DND-41 (cell line): Measurements from ENCODE around the gene OR2K2.

ENCODE experiments used
- ATAC-seq: fragments of 200-7000 bp; cut with Tn5 transposase; 3 replicates; pipeline ENCODE4 v1.9.1; 2021; ENCODE audit warnings: low read depth; ENCODE audit not compliant: insufficient read depth
- DNase-seq: peaks from one replicate; pipeline ENCODE4 v3.0.0-alpha.2; 2020
- H2AFZ ChIP-seq: 2 replicates; pipeline ENCODE4 v1.6.0; 2012; ENCODE audit warnings: low read depth, low read length
- H3K27ac ChIP-seq: 2 replicates; pipeline ENCODE4 v1.5.1; 2012; ENCODE audit warnings: low read length, inconsistent platforms
- H3K27me3 ChIP-seq: fragments of 200-600 bp; sonication (generic); 2 replicates; pipeline ENCODE4 v1.6.0; 2012; ENCODE audit warnings: low read length, mild to moderate bottlenecking, inconsistent platforms; ENCODE audit not compliant: insufficient read depth, poor library complexity
- H3K36me3 ChIP-seq: 2 replicates; pipeline ENCODE4 v1.5.1; 2012; ENCODE audit warnings: low read length, inconsistent platforms; ENCODE audit not compliant: insufficient read depth
- H3K4me1 ChIP-seq: 2 replicates; pipeline ENCODE4 v1.5.1; 2012; ENCODE audit warnings: mild to moderate bottlenecking, low read length; ENCODE audit not compliant: insufficient read depth
- H3K4me2 ChIP-seq: 2 replicates; pipeline ENCODE4 v1.6.0; 2012; ENCODE audit warnings: mild to moderate bottlenecking, moderate library complexity, low read length, inconsistent platforms; ENCODE audit not compliant: insufficient read depth
- H3K4me3 ChIP-seq, 2 experiments: fragments of 200-600 bp in 1 of 2; shearing (Covaris generic) in 1 of 2; 2 replicates each; pipeline ENCODE4 v1.5.1; 2012 to 2016; ENCODE audit warnings: inconsistent platforms in 2 of 2, low read length in 2 of 2, mild to moderate bottlenecking in 2 of 2, low read depth in 1 of 2, moderate library complexity in 1 of 2
- H3K79me2 ChIP-seq: 2 replicates; pipeline ENCODE4 v1.6.0; 2012; ENCODE audit warnings: low read length, inconsistent platforms; ENCODE audit not compliant: insufficient read depth
- H3K9ac ChIP-seq: 2 replicates; pipeline ENCODE4 v1.6.0; 2012; ENCODE audit warnings: low read depth, mild to moderate bottlenecking, inconsistent platforms, low read length, moderate library complexity
- H3K9me3 ChIP-seq: 2 replicates; pipeline ENCODE4 v1.5.1; 2012; ENCODE audit warnings: low read length, moderate library complexity, mild to moderate bottlenecking, inconsistent platforms; ENCODE audit not compliant: insufficient read depth, severe bottlenecking
- H4K20me1 ChIP-seq: 2 replicates; pipeline ENCODE4 v1.6.0; 2012; ENCODE audit warnings: low read length; ENCODE audit not compliant: insufficient read depth
- EZH2 ChIP-seq: IDR thresholded peaks from 3 replicates; pipeline ENCODE4 v1.6.1; 2012; ENCODE audit warnings: borderline replicate concordance, low read depth, mild to moderate bottlenecking, moderate library complexity, low read length, inconsistent platforms; ENCODE audit not compliant: severe bottlenecking
- TF ChIP-seq, protein P1 (sequence below): IDR thresholded peaks from 2 replicates; pipeline ENCODE4 v1.5.1; 2012; ENCODE audit warnings: borderline replicate concordance, low read length, moderate library complexity, mild to moderate bottlenecking; ENCODE audit not compliant: poor library complexity, severe bottlenecking; ENCODE audit errors: extremely low read depth

The OR2K2 gene

GRCh38 chr9:111372297-111372696 lies 42.3 kb upstream of the OR2K2 start:
- H2AFZ ChIP-seq = no peak overlapping the region
- no peaks in the 10 kb centered on the region for H3K79me2 ChIP-seq
- H3K9me3 ChIP-seq = no peaks in the 10 kb centered on the region
- H3K4me3 ChIP-seq = no peak overlapping the region
- no peak overlapping the region for H3K9ac ChIP-seq
- no peak overlapping the region for H3K27ac ChIP-seq
- no peak overlapping the region for H3K4me2 ChIP-seq
- no peaks in the 10 kb centered on the region for H3K4me1 ChIP-seq
- no peaks in the 10 kb centered on the region for H4K20me1 ChIP-seq
- no peaks in the 10 kb centered on the region for H3K36me3 ChIP-seq
- ATAC-seq (no peak), DNase-seq (no peak)
- H3K27me3 ChIP-seq = no peaks in the 10 kb centered on the region
- no peak for TF ChIP-seq EZH2
- TF ChIP-seq, protein P1, sequence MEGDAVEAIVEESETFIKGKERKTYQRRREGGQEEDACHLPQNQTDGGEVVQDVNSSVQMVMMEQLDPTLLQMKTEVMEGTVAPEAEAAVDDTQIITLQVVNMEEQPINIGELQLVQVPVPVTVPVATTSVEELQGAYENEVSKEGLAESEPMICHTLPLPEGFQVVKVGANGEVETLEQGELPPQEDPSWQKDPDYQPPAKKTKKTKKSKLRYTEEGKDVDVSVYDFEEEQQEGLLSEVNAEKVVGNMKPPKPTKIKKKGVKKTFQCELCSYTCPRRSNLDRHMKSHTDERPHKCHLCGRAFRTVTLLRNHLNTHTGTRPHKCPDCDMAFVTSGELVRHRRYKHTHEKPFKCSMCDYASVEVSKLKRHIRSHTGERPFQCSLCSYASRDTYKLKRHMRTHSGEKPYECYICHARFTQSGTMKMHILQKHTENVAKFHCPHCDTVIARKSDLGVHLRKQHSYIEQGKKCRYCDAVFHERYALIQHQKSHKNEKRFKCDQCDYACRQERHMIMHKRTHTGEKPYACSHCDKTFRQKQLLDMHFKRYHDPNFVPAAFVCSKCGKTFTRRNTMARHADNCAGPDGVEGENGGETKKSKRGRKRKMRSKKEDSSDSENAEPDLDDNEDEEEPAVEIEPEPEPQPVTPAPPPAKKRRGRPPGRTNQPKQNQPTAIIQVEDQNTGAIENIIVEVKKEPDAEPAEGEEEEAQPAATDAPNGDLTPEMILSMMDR = no peak

DNA sequence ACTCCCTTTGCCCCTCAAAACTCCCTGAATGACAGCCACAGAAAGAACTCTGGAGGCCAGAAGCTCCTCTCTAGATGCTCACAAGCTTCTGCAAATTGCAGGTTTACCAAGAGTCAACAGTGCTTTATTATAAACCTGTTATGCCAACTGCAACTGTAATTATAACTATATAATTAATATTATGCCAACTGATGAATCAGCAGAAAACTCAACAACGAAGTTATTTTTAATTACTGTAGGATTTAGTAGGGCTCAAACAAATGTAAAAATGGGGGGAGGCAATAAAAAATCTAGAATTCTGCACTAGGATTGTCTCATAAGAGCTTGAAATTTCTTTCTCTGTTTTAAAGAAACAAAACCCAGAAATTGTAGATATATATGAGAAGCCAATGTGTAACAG lies 37.0 kb upstream of the OR2K2 start:
- Histone ChIP-seq H2AFZ (no peak overlapping the region), H4K20me1 (no peaks in the 10 kb centered on the region), H3K79me2 (no peaks in the 10 kb centered on the region), H3K4me3 (no peak overlapping the region), H3K4me1 (no peaks in the 10 kb centered on the region), H3K27me3 (no peaks in the 10 kb centered on the region), H3K9me3 (no peaks in the 10 kb centered on the region), H3K36me3 (no peaks in the 10 kb centered on the region), H3K27ac (no peak overlapping the region), H3K9ac (no peak overlapping the region), H3K4me2 (no peak overlapping the region)
- ATAC-seq (no peak), DNase-seq (no peak)
- TF ChIP-seq, protein P1 = no peak
- TF ChIP-seq EZH2 = no peak

DNA sequence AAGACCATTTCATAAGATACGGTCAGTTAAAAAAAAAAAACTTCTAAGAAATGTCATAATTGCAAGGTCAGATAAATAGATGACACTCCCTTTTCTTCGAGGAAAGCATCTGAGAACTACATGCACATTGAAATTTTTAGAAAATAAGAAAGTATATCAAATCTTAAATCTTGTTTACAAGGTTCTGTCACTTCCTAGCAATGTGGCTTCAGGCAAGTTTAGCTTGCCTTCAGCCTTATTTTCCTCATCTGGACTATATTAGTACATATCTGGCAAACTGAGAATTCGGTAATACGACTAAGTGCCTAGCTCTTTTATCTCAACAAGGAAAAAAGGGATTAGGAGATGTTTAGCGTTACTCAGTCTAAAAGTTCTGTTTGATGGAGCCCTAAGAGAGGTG lies 32.5 kb upstream of the OR2K2 start:
- Histone ChIP-seq H3K9ac (no peak overlapping the region), H3K36me3 (no peaks in the 10 kb centered on the region), H4K20me1 (no peaks in the 10 kb centered on the region), H3K4me1 (no peaks in the 10 kb centered on the region), H3K9me3 (no peaks in the 10 kb centered on the region), H3K4me2 (no peak overlapping the region), H3K4me3 (no peak overlapping the region), H3K79me2 (no peaks in the 10 kb centered on the region), H3K27me3 (no peaks in the 10 kb centered on the region), H2AFZ (no peak overlapping the region), H3K27ac (no peak overlapping the region)
- TF ChIP-seq, protein P1 = no peak
- TF ChIP-seq EZH2 = no peak
- no peak for DNase-seq
- ATAC-seq = no peak

GRCh38 chr9:111360881-111361280 lies 30.9 kb upstream of the OR2K2 start:
- Histone ChIP-seq H3K4me1 (no peaks in the 10 kb centered on the region), H3K9me3 (no peaks in the 10 kb centered on the region), H4K20me1 (no peaks in the 10 kb centered on the region), H3K27ac (no peak overlapping the region), H3K9ac (no peak overlapping the region), H3K36me3 (no peaks in the 10 kb centered on the region), H3K27me3 (no peaks in the 10 kb centered on the region), H3K4me2 (no peak overlapping the region), H3K79me2 (no peaks in the 10 kb centered on the region), H2AFZ (no peak overlapping the region), H3K4me3 (no peak overlapping the region)
- DNase-seq (no peak), ATAC-seq (no peak)
- TF ChIP-seq, protein P1 = no peak
- TF ChIP-seq EZH2 = no peak
